PC-3 (cell line): ENCODE results near the gene CTNNA3.

Source experiments
- EZH2 ChIP-seq: fragments of 300-600 bp; sonication (generic); IDR thresholded peaks from one replicate; pipeline ENCODE4 v1.6.1; 2017; ENCODE audit warnings: antibody characterized with exemption, mild to moderate bottlenecking, low read length; ENCODE audit not compliant: unreplicated experiment
- EZH2phosphoT487 ChIP-seq: fragments of 300-600 bp; sonication (generic); IDR thresholded peaks from 2 replicates; pipeline ENCODE4 v1.6.1; 2018; ENCODE audit warnings: mild to moderate bottlenecking, antibody characterized with exemption, low read length, borderline replicate concordance
- TF ChIP-seq, protein P1 (sequence below): fragments of 300-600 bp; sonication (generic); conservative IDR thresholded peaks from 2 replicates; pipeline ENCODE4 v1.5.1; 2017; ENCODE audit warnings: antibody characterized with exemption, low read depth, mild to moderate bottlenecking, low read length

- TF ChIP-seq EZH2: no peak
- TF ChIP-seq, protein P1, sequence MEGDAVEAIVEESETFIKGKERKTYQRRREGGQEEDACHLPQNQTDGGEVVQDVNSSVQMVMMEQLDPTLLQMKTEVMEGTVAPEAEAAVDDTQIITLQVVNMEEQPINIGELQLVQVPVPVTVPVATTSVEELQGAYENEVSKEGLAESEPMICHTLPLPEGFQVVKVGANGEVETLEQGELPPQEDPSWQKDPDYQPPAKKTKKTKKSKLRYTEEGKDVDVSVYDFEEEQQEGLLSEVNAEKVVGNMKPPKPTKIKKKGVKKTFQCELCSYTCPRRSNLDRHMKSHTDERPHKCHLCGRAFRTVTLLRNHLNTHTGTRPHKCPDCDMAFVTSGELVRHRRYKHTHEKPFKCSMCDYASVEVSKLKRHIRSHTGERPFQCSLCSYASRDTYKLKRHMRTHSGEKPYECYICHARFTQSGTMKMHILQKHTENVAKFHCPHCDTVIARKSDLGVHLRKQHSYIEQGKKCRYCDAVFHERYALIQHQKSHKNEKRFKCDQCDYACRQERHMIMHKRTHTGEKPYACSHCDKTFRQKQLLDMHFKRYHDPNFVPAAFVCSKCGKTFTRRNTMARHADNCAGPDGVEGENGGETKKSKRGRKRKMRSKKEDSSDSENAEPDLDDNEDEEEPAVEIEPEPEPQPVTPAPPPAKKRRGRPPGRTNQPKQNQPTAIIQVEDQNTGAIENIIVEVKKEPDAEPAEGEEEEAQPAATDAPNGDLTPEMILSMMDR: no peak
- no peak for TF ChIP-seq EZH2phosphoT487
Measured at GRCh38 chr10:67735430-67735829, 39.4 kb upstream of the CTNNA3 start.
